GM19351 (cell line): Measurements from ENCODE around the gene MEX3D.

Source experiments
- ATAC-seq: cut with Tn5 transposase; IDR thresholded peaks from one replicate; pipeline ENCODE4 v1.9.1; 2021; ENCODE audit warnings: mild to moderate bottlenecking, moderate library complexity; ENCODE audit not compliant: unreplicated experiment

The MEX3D gene

GRCh38 chr19:1598777-1599459 lies 30.8 kb upstream of the MEX3D start:
- ATAC-seq = no peak

- no peak for ATAC-seq
Measured at GRCh38 chr19:1593501-1593772, 25.3 kb upstream of the MEX3D start.

- ATAC-seq = peak; percentile 70
Measured at GRCh38 chr19:1592755-1593500, 24.8 kb upstream of the MEX3D start, which contains the start of gene MBD3. Gene MBD3, minus strand, starts transcription at chr19:1592865. Its CDS starts 234 bp downstream, at chr19:1592631.

GRCh38 chr19:1592024-1592754 lies 24.1 kb upstream of the MEX3D start:
- peak; percentile 67 for ATAC-seq

- ATAC-seq = no peak
Measured at GRCh38 chr19:1591421-1592023, 23.4 kb upstream of the MEX3D start.

GRCh38 chr19:1590641-1591397 lies 22.7 kb upstream of the MEX3D start:
- ATAC-seq = no peak

GRCh38 chr19:1587872-1588271 lies 19.7 kb upstream of the MEX3D start:
- no peak for ATAC-seq

- ATAC-seq = no peak
Measured at GRCh38 chr19:1585243-1585580, 17.1 kb upstream of the MEX3D start.

GRCh38 chr19:1584500-1585242 lies 16.5 kb upstream of the MEX3D start:
- ATAC-seq = no peak

- ATAC-seq = no peak
Measured at GRCh38 chr19:1582201-1582600, 14.1 kb upstream of the MEX3D start.

GRCh38 chr19:1580957-1581356 lies 12.8 kb upstream of the MEX3D start:
- no peak for ATAC-seq

- ATAC-seq = no peak
Measured at GRCh38 chr19:1580382-1580781, 12.3 kb upstream of the MEX3D start.

GRCh38 chr19:1579222-1579621 lies 11.1 kb upstream of the MEX3D start:
- ATAC-seq = no peak

- no peak for ATAC-seq
Measured at GRCh38 chr19:1577929-1578618, 9.9 kb upstream of the MEX3D start.

- ATAC-seq = no peak
Measured at GRCh38 chr19:1577090-1577928, 9.2 kb upstream of the MEX3D start.

- no peak for ATAC-seq
Measured at GRCh38 chr19:1576242-1577089, 8.3 kb upstream of the MEX3D start.

GRCh38 chr19:1575323-1576241 lies 7.5 kb upstream of the MEX3D start:
- no peak for ATAC-seq
